Effector memory CD4-positive, alpha-beta T cell (primary cell): ENCODE data around the gene USP14.

ENCODE experiments used
- DNase-seq, 3 donors: peaks; one replicate each; pipeline ENCODE4 v3.0.0-alpha.2; 2020
- H3K27ac ChIP-seq: 2 replicates; pipeline ENCODE4 v1.7.0; 2013; ENCODE audit warnings: mild to moderate bottlenecking, low read length, moderate library complexity; ENCODE audit not compliant: insufficient read depth, poor library complexity, severe bottlenecking
- H3K27me3 ChIP-seq: replicated peaks from 2 replicates; pipeline ENCODE4 v1.7.0; 2013; ENCODE audit warnings: mild to moderate bottlenecking, low read length; ENCODE audit not compliant: insufficient read depth, control insufficient read depth, poor library complexity, severe bottlenecking
- H3K36me3 ChIP-seq: 2 replicates; pipeline ENCODE4 v1.7.0; 2013; ENCODE audit warnings: mild to moderate bottlenecking, low read length, moderate library complexity; ENCODE audit not compliant: control insufficient read depth, insufficient read depth
- H3K4me1 ChIP-seq: 2 replicates; pipeline ENCODE4 v1.7.0; 2013; ENCODE audit warnings: low read length, mild to moderate bottlenecking; ENCODE audit not compliant: control insufficient read depth, insufficient read depth, poor library complexity, severe bottlenecking
- H3K4me3 ChIP-seq: 2 replicates; pipeline ENCODE4 v1.7.0; 2013; ENCODE audit warnings: low read length, low read depth, mild to moderate bottlenecking; ENCODE audit not compliant: insufficient read depth, poor library complexity, severe bottlenecking
- H3K9me3 ChIP-seq: 2 replicates; pipeline ENCODE4 v1.7.0; 2013; ENCODE audit warnings: mild to moderate bottlenecking, low read length, moderate library complexity; ENCODE audit not compliant: control insufficient read depth

USP14 gene

GRCh38 chr18:199214-199613 is 40.9 kb downstream of the USP14 start:
- DNase-seq = no peak
- Histone ChIP-seq H3K27ac (no peak overlapping the region), H3K36me3 (peaks cover 41% of the 10 kb centered on the region), H3K27me3 (no peaks in the 10 kb centered on the region), H3K9me3 (no peaks in the 10 kb centered on the region), H3K4me1 (no peaks in the 10 kb centered on the region), H3K4me3 (no peak overlapping the region)

- no peaks in the 10 kb centered on the region for H3K4me1 ChIP-seq
- H3K36me3 ChIP-seq = peaks cover 41% of the 10 kb centered on the region
- H3K27me3 ChIP-seq = no peaks in the 10 kb centered on the region
- H3K27ac ChIP-seq = no peak overlapping the region
- H3K9me3 ChIP-seq = no peaks in the 10 kb centered on the region
- H3K4me3 ChIP-seq = no peak overlapping the region
- no peak for DNase-seq
Observed at GRCh38 chr18:199768-200167, 41.4 kb downstream of the USP14 start.

GRCh38 chr18:210075-210474 is 51.7 kb downstream of the USP14 start:
- H3K36me3 ChIP-seq = peaks cover 63% of the 10 kb centered on the region
- DNase-seq = no peak
- H3K4me3 ChIP-seq = no peak overlapping the region
- H3K9me3 ChIP-seq = no peaks in the 10 kb centered on the region
- H3K27me3 ChIP-seq = no peaks in the 10 kb centered on the region
- no peak overlapping the region for H3K27ac ChIP-seq
- H3K4me1 ChIP-seq = no peaks in the 10 kb centered on the region

- H3K36me3 ChIP-seq = peaks cover 64% of the 10 kb centered on the region
- DNase-seq = no peak
- H3K27ac ChIP-seq = no peak overlapping the region
Observed at GRCh38 chr18:210733-211132, 52.4 kb downstream of the USP14 start.

GRCh38 chr18:211582-211981 is 53.2 kb downstream of the USP14 start:
- peaks cover 68% of the 10 kb centered on the region for H3K36me3 ChIP-seq
- H3K9me3 ChIP-seq = no peaks in the 10 kb centered on the region
- no peak for DNase-seq

More at GRCh38 chr18:210733-211132, 52.4 kb downstream of the USP14 start:
- Histone ChIP-seq H3K4me1 (no peaks in the 10 kb centered on the region), H3K4me3 (no peak overlapping the region), H3K27me3 (no peaks in the 10 kb centered on the region), H3K9me3 (no peaks in the 10 kb centered on the region)

GRCh38 chr18:212780-213179 is 54.4 kb downstream of the USP14 start:
- H3K9me3 ChIP-seq = no peaks in the 10 kb centered on the region
- no peak for DNase-seq
- H3K36me3 ChIP-seq = peaks cover 76% of the 10 kb centered on the region
- H3K4me1 ChIP-seq = no peaks in the 10 kb centered on the region
- no peak overlapping the region for H3K27ac ChIP-seq
- H3K27me3 ChIP-seq = no peaks in the 10 kb centered on the region
- no peak overlapping the region for H3K4me3 ChIP-seq

More at GRCh38 chr18:211582-211981, 53.2 kb downstream of the USP14 start:
- H3K27me3 ChIP-seq = no peaks in the 10 kb centered on the region
- H3K27ac ChIP-seq = no peak overlapping the region
- no peak overlapping the region for H3K4me3 ChIP-seq
- H3K4me1 ChIP-seq = no peaks in the 10 kb centered on the region

- no peaks in the 10 kb centered on the region for H3K9me3 ChIP-seq
- no peaks in the 10 kb centered on the region for H3K4me1 ChIP-seq
- no peak for DNase-seq
- H3K36me3 ChIP-seq = peaks cover 77% of the 10 kb centered on the region
- no peaks in the 10 kb centered on the region for H3K27me3 ChIP-seq
- no peak overlapping the region for H3K4me3 ChIP-seq
- H3K27ac ChIP-seq = no peak overlapping the region
Observed at GRCh38 chr18:213505-213904, 55.1 kb downstream of the USP14 start.

- H3K36me3 ChIP-seq = peaks cover 77% of the 10 kb centered on the region
- H3K27me3 ChIP-seq = no peaks in the 10 kb centered on the region
- no peak for DNase-seq
- no peaks in the 10 kb centered on the region for H3K9me3 ChIP-seq
- H3K27ac ChIP-seq = no peak overlapping the region
- no peaks in the 10 kb centered on the region for H3K4me1 ChIP-seq
- H3K4me3 ChIP-seq = no peak overlapping the region
Observed at GRCh38 chr18:213966-214365, 55.6 kb downstream of the USP14 start.

- DNase-seq = no peak
- H3K27me3 ChIP-seq = no peaks in the 10 kb centered on the region
- H3K4me1 ChIP-seq = no peaks in the 10 kb centered on the region
- peaks cover 62% of the 10 kb centered on the region for H3K36me3 ChIP-seq
- no peak overlapping the region for H3K4me3 ChIP-seq
- H3K27ac ChIP-seq = no peak overlapping the region
- no peaks in the 10 kb centered on the region for H3K9me3 ChIP-seq
Observed at GRCh38 chr18:215448-216010, 57.2 kb downstream of the USP14 start.

GRCh38 chr18:217532-218336 is 59.4 kb downstream of the USP14 start:
- Histone ChIP-seq H3K4me3 (no peak overlapping the region), H3K27me3 (no peaks in the 10 kb centered on the region), H3K4me1 (no peaks in the 10 kb centered on the region), H3K9me3 (no peaks in the 10 kb centered on the region), H3K36me3 (peaks cover 47% of the 10 kb centered on the region), H3K27ac (no peak overlapping the region)
- DNase-seq = no peak
